Measurements from ENCODE around the gene ELFN2.

Gene ELFN2

DNA sequence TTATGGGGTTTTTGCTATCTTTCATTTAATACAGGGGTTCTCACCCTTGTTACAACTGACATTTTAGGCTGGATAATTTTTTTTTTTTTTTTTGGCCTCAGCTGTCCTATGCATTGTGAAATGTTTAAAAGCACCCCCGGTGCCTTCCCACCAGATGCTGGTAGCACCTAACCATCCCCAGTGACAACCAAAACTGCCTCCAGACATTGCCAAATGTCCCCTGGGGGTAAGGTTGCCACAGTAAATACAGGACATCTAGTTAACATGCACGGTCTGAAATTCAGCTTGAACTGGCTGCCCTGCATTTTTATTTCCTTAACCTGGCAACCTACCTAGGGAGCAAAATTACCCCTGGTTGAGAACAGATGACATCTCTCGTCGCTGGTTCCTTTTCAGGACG lies 72.6 kb downstream of the ELFN2 start:
- no peak overlapping the region for H4K8ac ChIP-seq (ENCODE audit: low read depth, low read length)
- WGBS, 2 donors (ENCODE audit: extremely low coverage in 2 of 2, insufficient read length in 2 of 2, insufficient replicate concordance in 1 of 2), result no CpG with 5 or more reads among the region's 5 CpGs
- no peak overlapping the region for H4K91ac ChIP-seq (ENCODE audit: low read depth, low read length, poor library complexity)
- H2BK15ac ChIP-seq (ENCODE audit: low read length), result no peak overlapping the region
- H3K4me3 ChIP-seq (ENCODE audit: low read length in 2 of 2), result no peak overlapping the region
- no peak overlapping the region for H2BK5ac ChIP-seq (ENCODE audit: low read length)
- no peak overlapping the region for H3K4me2 ChIP-seq (ENCODE audit: insufficient read depth, low read length, poor library complexity, severe bottlenecking)
- no peak overlapping the region for H2BK120ac ChIP-seq (ENCODE audit: low read depth, low read length)
- H2AK5ac ChIP-seq (ENCODE audit: low read depth, low read length), result no peak overlapping the region
- H3K36me3 ChIP-seq (replicated peaks in 1 of 2; ENCODE audit: control insufficient read depth in 2 of 2, insufficient read depth in 2 of 2, low read length in 2 of 2), result no peaks in the 10 kb centered on the region
- no peak overlapping the region for H3K18ac ChIP-seq (ENCODE audit: low read length)
- no peaks in the 10 kb centered on the region for H3K79me1 ChIP-seq (ENCODE audit: low read depth, low read length)
- H2BK12ac ChIP-seq (ENCODE audit: low read length), result no peak overlapping the region
- H3K9me3 ChIP-seq (replicated peaks in 1 of 2; ENCODE audit: control insufficient read depth in 2 of 2, insufficient read depth in 1 of 2, low read depth in 1 of 2, low read length in 2 of 2), result no peaks in the 10 kb centered on the region
- no peak overlapping the region for H3K23ac ChIP-seq (ENCODE audit: low read depth, low read length, poor library complexity)
- no peak overlapping the region for H3K4ac ChIP-seq (ENCODE audit: low read length)
- DNase-seq (ENCODE audit: low spot score), result no peak
- no peak overlapping the region for H3K14ac ChIP-seq (ENCODE audit: low read length)
- H3K27ac ChIP-seq (replicated peaks; ENCODE audit: low read length), result no peak overlapping the region
- no peak overlapping the region for H2AFZ ChIP-seq (ENCODE audit: low read length)
- H3K27me3 ChIP-seq (ENCODE audit: control insufficient read depth in 3 of 3, insufficient read depth in 3 of 3, low read depth in 1 of 3, low read length in 3 of 3), result peaks cover 0 to 73% (median 0%) of the 10 kb centered on the region in 3 experiments
- H3K4me1 ChIP-seq (ENCODE audit: control insufficient read depth in 2 of 2, insufficient read depth in 1 of 2, low read depth in 1 of 2, low read length in 2 of 2), result no peaks in the 10 kb centered on the region
- no peak overlapping the region for H3K9ac ChIP-seq (ENCODE audit: low read depth, low read length, poor library complexity)

DNA sequence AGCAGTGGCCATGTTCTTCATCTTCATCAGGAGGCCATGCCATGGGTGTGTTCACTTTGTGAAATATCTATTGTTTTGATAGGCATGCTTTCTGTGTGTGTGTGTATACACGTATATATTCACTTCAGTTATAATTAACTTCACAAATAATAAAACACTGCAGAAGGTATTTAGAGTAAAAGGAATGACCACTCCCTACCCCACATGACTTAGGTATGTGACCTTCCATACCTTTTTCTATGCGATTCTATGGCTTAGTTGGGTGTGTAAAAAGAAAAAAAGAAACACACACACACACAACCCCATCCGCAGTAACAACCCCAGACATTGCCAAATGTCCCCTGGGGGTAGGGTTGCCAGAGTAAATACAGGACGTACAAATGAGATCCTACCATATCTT lies 73.0 kb downstream of the ELFN2 start:
- Histone ChIP-seq H4K91ac (ENCODE audit: low read depth, low read length, poor library complexity) (no peak overlapping the region), H3K23ac (ENCODE audit: low read depth, low read length, poor library complexity) (no peak overlapping the region), H3K18ac (ENCODE audit: low read length) (no peak overlapping the region), H3K4me2 (ENCODE audit: insufficient read depth, low read length, poor library complexity, severe bottlenecking) (no peak overlapping the region), H2AK5ac (ENCODE audit: low read depth, low read length) (no peak overlapping the region), H2AFZ (ENCODE audit: low read length) (no peak overlapping the region), H3K79me1 (ENCODE audit: low read depth, low read length) (no peaks in the 10 kb centered on the region), H2BK120ac (ENCODE audit: low read depth, low read length) (no peak overlapping the region), H2BK12ac (ENCODE audit: low read length) (no peak overlapping the region), H2BK5ac (ENCODE audit: low read length) (no peak overlapping the region), H3K4me1 (ENCODE audit: control insufficient read depth in 2 of 2, insufficient read depth in 1 of 2, low read depth in 1 of 2, low read length in 2 of 2) (no peaks in the 10 kb centered on the region), H3K14ac (ENCODE audit: low read length) (no peak overlapping the region), H4K8ac (ENCODE audit: low read depth, low read length) (no peak overlapping the region), H3K4me3 (ENCODE audit: low read length in 2 of 2) (no peak overlapping the region), H3K9me3 (replicated peaks in 1 of 2; ENCODE audit: control insufficient read depth in 2 of 2, insufficient read depth in 1 of 2, low read depth in 1 of 2, low read length in 2 of 2) (no peaks in the 10 kb centered on the region), H2BK15ac (ENCODE audit: low read length) (no peak overlapping the region), H3K36me3 (replicated peaks in 1 of 2; ENCODE audit: control insufficient read depth in 2 of 2, insufficient read depth in 2 of 2, low read length in 2 of 2) (no peaks in the 10 kb centered on the region), H3K4ac (ENCODE audit: low read length) (no peak overlapping the region), H3K27me3 (ENCODE audit: control insufficient read depth in 3 of 3, insufficient read depth in 3 of 3, low read depth in 1 of 3, low read length in 3 of 3) (peaks cover 0 to 73% (median 0%) of the 10 kb centered on the region in 3 experiments), H3K9ac (ENCODE audit: low read depth, low read length, poor library complexity) (no peak overlapping the region), H3K27ac (replicated peaks; ENCODE audit: low read length) (no peak overlapping the region)
- WGBS, 2 donors (ENCODE audit: extremely low coverage in 2 of 2, insufficient read length in 2 of 2, insufficient replicate concordance in 1 of 2), result no CpG with 5 or more reads among the region's 4 CpGs
- DNase-seq (ENCODE audit: low spot score), result no peak

DNA sequence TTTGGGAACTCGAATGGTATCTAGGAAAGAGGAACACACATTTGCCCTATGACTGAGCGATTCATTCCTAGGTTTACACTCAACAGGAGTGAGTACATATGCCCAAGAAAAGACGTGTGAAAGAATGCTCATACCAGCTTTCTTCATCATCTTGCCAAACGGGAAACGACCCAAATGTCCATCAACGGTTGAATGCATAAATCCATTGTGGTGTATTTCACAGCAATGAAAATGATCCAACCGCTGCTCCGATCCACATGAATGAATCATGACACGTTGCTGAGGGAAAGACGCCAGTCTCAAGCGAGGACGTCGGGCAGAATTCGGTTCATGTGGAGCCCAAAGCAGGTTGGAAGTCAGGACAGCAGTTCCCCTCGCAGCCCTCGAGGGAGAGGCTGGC lies 73.4 kb downstream of the ELFN2 start:
- no peak overlapping the region for H3K9ac ChIP-seq (ENCODE audit: low read depth, low read length, poor library complexity)
- no peaks in the 10 kb centered on the region for H3K9me3 ChIP-seq (replicated peaks in 1 of 2; ENCODE audit: control insufficient read depth in 2 of 2, insufficient read depth in 1 of 2, low read depth in 1 of 2, low read length in 2 of 2)
- H3K4ac ChIP-seq (ENCODE audit: low read length), result no peak overlapping the region
- no peak for DNase-seq (ENCODE audit: low spot score)
- H4K91ac ChIP-seq (ENCODE audit: low read depth, low read length, poor library complexity), result no peak overlapping the region
- H2BK15ac ChIP-seq (ENCODE audit: low read length), result no peak overlapping the region
- no peak overlapping the region for H3K14ac ChIP-seq (ENCODE audit: low read length)
- H2BK5ac ChIP-seq (ENCODE audit: low read length), result no peak overlapping the region
- H3K4me2 ChIP-seq (ENCODE audit: insufficient read depth, low read length, poor library complexity, severe bottlenecking), result no peak overlapping the region
- no peak overlapping the region for H4K8ac ChIP-seq (ENCODE audit: low read depth, low read length)
- WGBS, 2 donors (ENCODE audit: extremely low coverage in 2 of 2, insufficient read length in 2 of 2, insufficient replicate concordance in 1 of 2), result no CpG with 5 or more reads among the region's 16 CpGs
- no peak overlapping the region for H2AFZ ChIP-seq (ENCODE audit: low read length)
- peaks cover 0 to 76% (median 0%) of the 10 kb centered on the region in 3 experiments for H3K27me3 ChIP-seq (ENCODE audit: control insufficient read depth in 3 of 3, insufficient read depth in 3 of 3, low read depth in 1 of 3, low read length in 3 of 3)
- no peaks in the 10 kb centered on the region for H3K36me3 ChIP-seq (replicated peaks in 1 of 2; ENCODE audit: control insufficient read depth in 2 of 2, insufficient read depth in 2 of 2, low read length in 2 of 2)
- no peak overlapping the region for H2AK5ac ChIP-seq (ENCODE audit: low read depth, low read length)
- H2BK12ac ChIP-seq (ENCODE audit: low read length), result no peak overlapping the region
- no peaks in the 10 kb centered on the region for H3K4me1 ChIP-seq (ENCODE audit: control insufficient read depth in 2 of 2, insufficient read depth in 1 of 2, low read depth in 1 of 2, low read length in 2 of 2)
- no peak overlapping the region for H3K23ac ChIP-seq (ENCODE audit: low read depth, low read length, poor library complexity)
- no peak overlapping the region for H3K4me3 ChIP-seq (ENCODE audit: low read length in 2 of 2)
- no peak overlapping the region for H2BK120ac ChIP-seq (ENCODE audit: low read depth, low read length)
- H3K27ac ChIP-seq (replicated peaks; ENCODE audit: low read length), result no peak overlapping the region
- no peaks in the 10 kb centered on the region for H3K79me1 ChIP-seq (ENCODE audit: low read depth, low read length)
- no peak overlapping the region for H3K18ac ChIP-seq (ENCODE audit: low read length)

DNA sequence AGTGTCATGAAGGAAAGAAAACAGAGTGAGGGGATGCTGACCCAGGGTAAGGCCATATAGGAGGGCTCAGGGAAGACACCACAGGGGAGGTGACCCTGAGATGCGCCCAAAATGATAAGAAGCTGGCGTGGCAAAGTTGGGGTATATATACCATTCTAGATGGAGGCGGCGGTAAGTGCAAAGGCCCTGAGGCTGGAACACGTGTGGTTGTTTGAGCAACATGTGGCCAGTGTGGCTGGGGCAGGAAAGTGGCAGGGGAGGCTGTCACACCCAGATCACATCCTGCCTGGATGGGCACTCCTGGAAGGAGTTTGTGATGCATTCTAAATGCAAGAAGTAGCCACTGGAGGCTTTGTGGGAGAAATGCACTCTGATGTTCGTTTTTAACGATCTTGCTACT lies 74.8 kb downstream of the ELFN2 start:
- Histone ChIP-seq H3K27ac (replicated peaks; ENCODE audit: low read length) (no peak overlapping the region), H3K4me1 (ENCODE audit: control insufficient read depth in 2 of 2, insufficient read depth in 1 of 2, low read depth in 1 of 2, low read length in 2 of 2) (no peaks in the 10 kb centered on the region), H3K18ac (ENCODE audit: low read length) (no peak overlapping the region), H3K27me3 (ENCODE audit: control insufficient read depth in 3 of 3, insufficient read depth in 3 of 3, low read depth in 1 of 3, low read length in 3 of 3) (peaks cover 0 to 75% (median 0%) of the 10 kb centered on the region in 3 experiments), H3K9ac (ENCODE audit: low read depth, low read length, poor library complexity) (no peak overlapping the region), H2BK12ac (ENCODE audit: low read length) (no peak overlapping the region), H2AFZ (ENCODE audit: low read length) (no peak overlapping the region), H2AK5ac (ENCODE audit: low read depth, low read length) (no peak overlapping the region), H2BK15ac (ENCODE audit: low read length) (no peak overlapping the region), H4K91ac (ENCODE audit: low read depth, low read length, poor library complexity) (no peak overlapping the region), H3K36me3 (replicated peaks in 1 of 2; ENCODE audit: control insufficient read depth in 2 of 2, insufficient read depth in 2 of 2, low read length in 2 of 2) (no peaks in the 10 kb centered on the region), H3K4ac (ENCODE audit: low read length) (no peak overlapping the region), H3K4me3 (ENCODE audit: low read length in 2 of 2) (no peak overlapping the region), H2BK120ac (ENCODE audit: low read depth, low read length) (no peak overlapping the region), H3K79me1 (ENCODE audit: low read depth, low read length) (no peaks in the 10 kb centered on the region), H4K8ac (ENCODE audit: low read depth, low read length) (no peak overlapping the region), H3K23ac (ENCODE audit: low read depth, low read length, poor library complexity) (no peak overlapping the region), H3K9me3 (replicated peaks in 1 of 2; ENCODE audit: control insufficient read depth in 2 of 2, insufficient read depth in 1 of 2, low read depth in 1 of 2, low read length in 2 of 2) (no peaks in the 10 kb centered on the region), H3K14ac (ENCODE audit: low read length) (peak overlapping the region; percentile 50), H3K4me2 (ENCODE audit: insufficient read depth, low read length, poor library complexity, severe bottlenecking) (no peak overlapping the region), H2BK5ac (ENCODE audit: low read length) (no peak overlapping the region)
- DNase-seq (ENCODE audit: low spot score), result no peak
- WGBS, 2 donors (ENCODE audit: extremely low coverage in 2 of 2, insufficient read length in 2 of 2, insufficient replicate concordance in 1 of 2), result no CpG with 5 or more reads among the region's 7 CpGs
